GM19193 (cell line): ENCODE results near the gene ARHGAP28.

Experiments
- POLR2A ChIP-seq: IDR thresholded peaks from 4 replicates; pipeline ENCODE4 v1.6.1; 2011; ENCODE audit not compliant: insufficient read depth, insufficient read length; ENCODE audit errors: extremely low read depth

The ARHGAP28 gene

DNA sequence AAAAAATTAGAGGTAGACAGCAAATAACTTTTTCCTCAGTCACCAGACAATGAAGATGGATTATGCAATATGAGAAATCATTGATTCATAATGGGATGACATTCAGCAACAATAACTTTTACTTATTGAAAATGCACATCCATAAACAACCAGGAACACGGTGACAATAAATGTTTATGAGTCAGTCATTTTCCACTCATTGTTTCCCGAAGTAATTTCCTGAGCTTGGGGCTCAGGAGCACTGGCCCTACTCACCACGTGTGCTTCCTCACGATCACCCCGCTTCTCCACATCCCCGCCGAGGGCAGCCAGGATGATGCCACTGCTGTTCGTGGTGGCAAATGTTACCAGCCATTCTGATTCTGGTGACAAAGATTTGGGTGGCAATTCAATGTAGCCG, 231.8 kb downstream of the ARHGAP28 start:
- TF ChIP-seq POLR2A: no peak

DNA sequence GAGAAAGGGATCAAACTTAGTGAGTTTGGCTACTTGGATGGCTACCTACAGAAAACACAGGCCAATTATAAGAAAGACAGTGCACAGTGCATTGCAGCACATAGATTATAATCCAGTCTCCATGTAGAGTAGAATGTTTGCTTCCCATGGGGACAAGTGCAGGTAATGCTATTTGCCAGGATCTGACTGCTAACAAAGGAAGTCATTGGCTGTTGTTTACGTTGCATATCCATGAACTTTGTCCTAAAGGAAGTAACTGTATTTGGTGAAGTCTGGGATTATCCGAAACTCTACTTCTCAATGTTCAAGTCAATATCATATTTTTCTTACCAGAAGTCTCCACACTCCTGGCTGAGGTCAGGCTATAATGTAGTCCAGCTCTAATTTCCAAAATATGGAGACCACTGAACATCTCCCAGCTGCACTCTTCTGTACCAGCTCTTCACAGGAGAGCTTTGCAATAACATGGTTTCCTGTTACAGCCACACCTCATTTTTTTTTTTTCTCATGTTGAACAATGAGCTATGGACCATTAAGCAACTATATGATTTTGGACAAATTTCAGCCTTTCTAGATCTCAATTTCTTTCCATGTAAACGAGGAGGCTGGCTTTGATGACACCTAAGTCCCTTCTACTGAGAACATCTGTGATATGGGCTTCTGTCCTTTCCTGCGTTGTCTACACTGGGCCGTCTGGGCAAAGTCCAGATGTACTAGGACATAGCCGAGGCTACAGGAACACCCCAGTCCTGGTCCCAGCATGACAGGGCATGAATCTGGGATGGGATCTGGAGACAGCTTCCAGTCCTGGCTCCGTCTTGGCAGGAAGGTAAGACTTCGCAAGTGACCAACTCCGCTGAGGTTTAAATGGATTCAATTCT, 233.3 kb downstream of the ARHGAP28 start:
- no peak for TF ChIP-seq POLR2A

DNA sequence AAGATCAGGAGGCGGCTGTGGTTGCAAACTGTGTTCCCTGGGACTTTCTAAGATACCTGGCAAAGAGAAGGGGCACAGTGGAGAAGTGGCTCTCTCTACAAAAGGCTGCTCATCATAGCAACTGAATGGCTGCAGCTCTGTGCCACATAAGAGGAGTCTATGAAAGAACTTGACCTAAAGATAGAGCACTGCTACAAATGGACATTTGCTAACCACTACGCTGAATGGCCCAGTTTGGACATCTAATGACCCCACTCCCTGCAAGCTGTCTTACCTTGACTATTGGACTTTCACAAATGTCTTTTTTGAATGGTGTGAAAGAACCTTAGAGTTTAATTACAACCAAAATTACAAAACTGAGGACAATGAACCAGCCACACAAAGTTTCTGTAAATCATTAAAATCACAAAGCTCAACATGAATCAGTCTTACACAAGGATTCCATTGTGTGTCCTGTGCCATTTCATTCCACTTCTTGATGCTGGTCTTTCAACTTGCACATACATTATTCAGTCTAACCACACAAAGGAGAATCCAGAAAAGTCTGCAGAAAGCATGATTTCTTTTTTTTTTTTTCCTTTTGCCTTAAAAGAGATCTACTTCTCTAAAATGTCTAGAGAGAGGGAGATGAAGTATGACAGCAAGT, 234.1 kb downstream of the ARHGAP28 start:
- TF ChIP-seq POLR2A: no peak
